WTC11 (cell line): ENCODE measurements around the gene PPP1R14D. TPM values are rescaled to one million over a fixed set of nuclear protein-coding genes. Genes with fewer than 3 reads are reported as not detected.

ENCODE experiments used
- ATAC-seq: fragments of 200-7000 bp; cut with Tn5 transposase; 2 replicates; pipeline ENCODE4 v1.10.0; 2021; ENCODE audit warnings: mild to moderate bottlenecking, moderate library complexity
- CTCF ChIA-PET: fragments of 300-600 bp; sonication (Branson Sonifier 250); formaldehyde crosslinking; loops from one replicate; lab custom pipeline; 2021; ENCODE audit warnings: antibody characterized with exemption; lab: Charles Lee
- POLR2A ChIA-PET: fragments of 350-600 bp; sonication (Branson Sonifier 250); formaldehyde crosslinking; loops from one replicate; lab custom pipeline; 2021; ENCODE audit warnings: antibody characterized with exemption; lab: Charles Lee
- DNase-seq: peaks from one replicate; pipeline ENCODE4 v3.0.0; 2021; ENCODE audit warnings: low spot score
- H3K27ac Mint-ChIP-seq: 2 replicates; pipeline ENCODE4 v1.8.0; 2021; ENCODE audit warnings: mixed read lengths
- H3K27me3 Mint-ChIP-seq: 2 replicates; pipeline ENCODE4 v1.8.0; 2021; ENCODE audit warnings: low read depth, mild to moderate bottlenecking, moderate library complexity, mixed read lengths
- H3K36me3 Mint-ChIP-seq: 2 replicates; pipeline ENCODE4 v1.8.0; 2021; ENCODE audit warnings: mixed read lengths
- H3K4me1 Mint-ChIP-seq: 2 replicates; pipeline ENCODE4 v1.8.0; 2022; ENCODE audit warnings: mixed read lengths
- H3K4me3 Mint-ChIP-seq: 2 replicates; pipeline ENCODE4 v1.8.0; 2021; ENCODE audit warnings: mild to moderate bottlenecking, moderate library complexity, mixed read lengths
- H3K9me3 Mint-ChIP-seq: 2 replicates; pipeline ENCODE4 v1.8.0; 2021; ENCODE audit warnings: mixed read lengths
- CBFB ChIP-seq: sonication (generic); formaldehyde crosslinking; IDR thresholded peaks from 2 replicates; pipeline ENCODE4 v1.8.1; 2022; ENCODE audit warnings: mild to moderate bottlenecking, low read depth, missing genetic modification reagents
- CREM ChIP-seq: sonication (generic); formaldehyde crosslinking; IDR thresholded peaks from 2 replicates; pipeline ENCODE4 v1.8.1; 2022; ENCODE audit warnings: mild to moderate bottlenecking, missing genetic modification reagents, moderate library complexity
- E2F5 ChIP-seq: sonication (generic); formaldehyde crosslinking; IDR thresholded peaks from 2 replicates; pipeline ENCODE4 v1.8.1; 2022; ENCODE audit warnings: mild to moderate bottlenecking, moderate library complexity, missing genetic modification reagents
- ESRRA ChIP-seq: sonication (generic); formaldehyde crosslinking; IDR thresholded peaks from 2 replicates; pipeline ENCODE4 v1.8.1; 2022; ENCODE audit warnings: mild to moderate bottlenecking, missing genetic modification reagents, borderline replicate concordance
- JAZF1 ChIP-seq: fragments of 250-450 bp; sonication (Bioruptor Pico); IDR thresholded peaks from 2 replicates; pipeline ENCODE4 v1.9.0; 2021; ENCODE audit warnings: moderate library complexity, mild to moderate bottlenecking, inconsistent platforms
- NR1H2 ChIP-seq: sonication (generic); formaldehyde crosslinking; IDR thresholded peaks from 2 replicates; pipeline ENCODE4 v1.9.0; 2021; ENCODE audit warnings: mild to moderate bottlenecking, moderate library complexity, missing genetic modification reagents
- RELA ChIP-seq: sonication (generic); formaldehyde crosslinking; IDR thresholded peaks from 2 replicates; pipeline ENCODE4 v1.8.1; 2022; ENCODE audit warnings: missing genetic modification reagents, mild to moderate bottlenecking, borderline replicate concordance
- SP1 ChIP-seq: sonication (generic); formaldehyde crosslinking; conservative IDR thresholded peaks from 2 replicates; pipeline ENCODE4 v1.8.1; 2022; ENCODE audit warnings: missing genetic modification reagents
- ZBTB21 ChIP-seq: sonication (generic); formaldehyde crosslinking; IDR thresholded peaks from 2 replicates; pipeline ENCODE4 v1.8.1; 2023; ENCODE audit warnings: mild to moderate bottlenecking, missing genetic modification reagents, borderline replicate concordance
- ZNF416 ChIP-seq: fragments of 250-450 bp; sonication (Bioruptor Pico); IDR thresholded peaks from 2 replicates; pipeline ENCODE4 v1.9.0; 2021; ENCODE audit warnings: mild to moderate bottlenecking, inconsistent platforms
- ZNF423 ChIP-seq: fragments of 250-450 bp; sonication (Bioruptor Pico); IDR thresholded peaks from 2 replicates; pipeline ENCODE4 v2.1.2; 2022; ENCODE audit warnings: mild to moderate bottlenecking, moderate library complexity
- ZNF532 ChIP-seq: fragments of 250-450 bp; sonication (Bioruptor Pico); IDR thresholded peaks from 2 replicates; pipeline ENCODE4 v1.9.0; 2021; ENCODE audit warnings: mild to moderate bottlenecking, borderline replicate concordance
- total RNA-seq: library from RNA; stranded (reverse); gene quantifications from 3 replicates; pipeline ENCODE4 v1.2.3, GENCODE V29; 2021
- TF ChIP-seq, protein P1 (sequence below): sonication (generic); formaldehyde crosslinking; IDR thresholded peaks from 2 replicates; pipeline ENCODE4 v1.8.0; 2022; ENCODE audit warnings: mild to moderate bottlenecking, missing genetic modification reagents
- TF ChIP-seq, protein P2 (sequence below): sonication (generic); formaldehyde crosslinking; IDR thresholded peaks from 2 replicates; pipeline ENCODE4 v1.8.1; 2022; ENCODE audit warnings: low read depth, missing genetic modification reagents, borderline replicate concordance
- TF ChIP-seq, protein P3 (sequence below): sonication (generic); formaldehyde crosslinking; IDR thresholded peaks from 2 replicates; pipeline ENCODE4 v1.8.0; 2023; ENCODE audit warnings: missing genetic modification reagents, mild to moderate bottlenecking, borderline replicate concordance

Gene PPP1R14D
- total RNA-seq, 1 experiment from 2014 or later = not detected

GRCh38 chr15:40870716-40871115 is 42.2 kb upstream of the PPP1R14D start (continued):
- no peak for TF ChIP-seq ZBTB21 (CRISPR knock-in tag)
- TF ChIP-seq, protein P1, sequence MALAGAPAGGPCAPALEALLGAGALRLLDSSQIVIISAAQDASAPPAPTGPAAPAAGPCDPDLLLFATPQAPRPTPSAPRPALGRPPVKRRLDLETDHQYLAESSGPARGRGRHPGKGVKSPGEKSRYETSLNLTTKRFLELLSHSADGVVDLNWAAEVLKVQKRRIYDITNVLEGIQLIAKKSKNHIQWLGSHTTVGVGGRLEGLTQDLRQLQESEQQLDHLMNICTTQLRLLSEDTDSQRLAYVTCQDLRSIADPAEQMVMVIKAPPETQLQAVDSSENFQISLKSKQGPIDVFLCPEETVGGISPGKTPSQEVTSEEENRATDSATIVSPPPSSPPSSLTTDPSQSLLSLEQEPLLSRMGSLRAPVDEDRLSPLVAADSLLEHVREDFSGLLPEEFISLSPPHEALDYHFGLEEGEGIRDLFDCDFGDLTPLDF (CRISPR knock-in tag) = no peak
- TF ChIP-seq ZNF532 (CRISPR knock-in tag) = no peak
- TF ChIP-seq, protein P2, sequence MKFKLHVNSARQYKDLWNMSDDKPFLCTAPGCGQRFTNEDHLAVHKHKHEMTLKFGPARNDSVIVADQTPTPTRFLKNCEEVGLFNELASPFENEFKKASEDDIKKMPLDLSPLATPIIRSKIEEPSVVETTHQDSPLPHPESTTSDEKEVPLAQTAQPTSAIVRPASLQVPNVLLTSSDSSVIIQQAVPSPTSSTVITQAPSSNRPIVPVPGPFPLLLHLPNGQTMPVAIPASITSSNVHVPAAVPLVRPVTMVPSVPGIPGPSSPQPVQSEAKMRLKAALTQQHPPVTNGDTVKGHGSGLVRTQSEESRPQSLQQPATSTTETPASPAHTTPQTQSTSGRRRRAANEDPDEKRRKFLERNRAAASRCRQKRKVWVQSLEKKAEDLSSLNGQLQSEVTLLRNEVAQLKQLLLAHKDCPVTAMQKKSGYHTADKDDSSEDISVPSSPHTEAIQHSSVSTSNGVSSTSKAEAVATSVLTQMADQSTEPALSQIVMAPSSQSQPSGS = no peak
- no peak for TF ChIP-seq ZNF423 (CRISPR knock-in tag)

DNA sequence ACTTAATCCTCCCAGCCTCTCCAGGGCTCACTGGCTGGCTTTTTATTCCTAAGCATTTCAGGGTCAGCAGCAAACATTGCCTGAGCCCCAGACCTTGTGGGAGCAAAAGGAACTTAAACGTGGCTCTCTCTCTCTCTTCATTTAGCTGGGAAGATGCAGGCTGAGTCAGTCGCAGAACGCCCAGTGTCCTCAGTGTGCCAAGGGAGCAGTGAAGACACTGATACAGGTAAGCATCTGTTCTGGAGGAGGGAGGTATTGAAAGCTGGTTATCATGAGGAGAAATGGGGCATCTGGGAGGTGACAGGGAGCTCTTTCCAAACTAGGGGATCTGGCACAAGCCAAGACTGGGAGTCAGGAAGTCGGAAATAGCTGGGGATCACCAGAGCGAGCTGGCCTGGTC is 41.2 kb upstream of the PPP1R14D start:
- ATAC-seq (no peak), DNase-seq (no peak)
- POLR2A ChIA-PET = interaction anchor here (1.0 kb wide), 1 partner anchor 11 kb away, joined by 3 read pairs; no protein-coding TSS in a partner anchor
- H3K4me3 Mint-ChIP-seq = no peak overlapping the region
- H3K27ac Mint-ChIP-seq = no peak overlapping the region
- H3K36me3 Mint-ChIP-seq = no peaks in the 10 kb centered on the region
- H3K27me3 Mint-ChIP-seq = peaks cover 4% of the 10 kb centered on the region; the same call in 1 of the 2 replicates
- H3K4me1 Mint-ChIP-seq = peaks cover 28% of the 10 kb centered on the region
- no peaks in the 10 kb centered on the region for H3K9me3 Mint-ChIP-seq
- TF ChIP-seq ZNF416 (CRISPR knock-in tag) (no peak), ZBTB21 (CRISPR knock-in tag) (no peak), NR1H2 (CRISPR knock-in tag) (no peak)
- CTCF ChIA-PET = interaction anchor here (2.9 to 11.6 kb wide), 2 partner anchors 21 to 24 kb away, joined by 20 to 115 read pairs; partner anchors contain the start of gene VPS18

DNA sequence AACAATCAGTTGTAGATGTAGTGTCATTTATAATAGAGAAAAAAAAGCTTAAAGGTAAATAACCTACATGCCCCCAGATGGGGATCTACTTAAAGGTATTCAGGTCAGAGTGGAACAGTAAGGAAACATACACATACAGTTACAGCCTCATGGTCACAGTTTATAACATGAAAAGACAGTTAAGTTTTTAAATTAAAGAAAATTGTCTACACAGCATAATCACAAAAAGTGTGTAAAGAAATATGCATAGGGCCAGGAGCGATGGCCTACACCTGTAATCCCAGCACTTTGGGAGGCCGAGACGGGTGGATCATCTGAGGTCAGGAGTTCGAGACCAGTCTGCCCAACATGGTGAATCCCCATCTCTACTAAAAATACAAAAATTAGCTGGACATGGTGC is 38.7 kb upstream of the PPP1R14D start:
- ATAC-seq (no peak), DNase-seq (no peak)
- Mint-ChIP-seq H3K27me3 (no peaks in the 10 kb centered on the region; the same call in 1 of the 2 replicates), H3K4me3 (no peak overlapping the region), H3K27ac (no peak overlapping the region), H3K36me3 (no peaks in the 10 kb centered on the region)
- POLR2A ChIA-PET = no interaction called here
- CTCF ChIA-PET = interaction anchor here (0.7 kb wide), 1 partner anchor 690 kb away, joined by 3 read pairs; no protein-coding TSS in a partner anchor
- TF ChIP-seq CBFB (CRISPR knock-in tag) (no peak), RELA (CRISPR knock-in tag) (no peak), CREM (CRISPR knock-in tag) (no peak), SP1 (no peak), ESRRA (CRISPR knock-in tag) (no peak), E2F5 (CRISPR knock-in tag) (no peak), JAZF1 (no peak)
- TF ChIP-seq, protein P3, sequence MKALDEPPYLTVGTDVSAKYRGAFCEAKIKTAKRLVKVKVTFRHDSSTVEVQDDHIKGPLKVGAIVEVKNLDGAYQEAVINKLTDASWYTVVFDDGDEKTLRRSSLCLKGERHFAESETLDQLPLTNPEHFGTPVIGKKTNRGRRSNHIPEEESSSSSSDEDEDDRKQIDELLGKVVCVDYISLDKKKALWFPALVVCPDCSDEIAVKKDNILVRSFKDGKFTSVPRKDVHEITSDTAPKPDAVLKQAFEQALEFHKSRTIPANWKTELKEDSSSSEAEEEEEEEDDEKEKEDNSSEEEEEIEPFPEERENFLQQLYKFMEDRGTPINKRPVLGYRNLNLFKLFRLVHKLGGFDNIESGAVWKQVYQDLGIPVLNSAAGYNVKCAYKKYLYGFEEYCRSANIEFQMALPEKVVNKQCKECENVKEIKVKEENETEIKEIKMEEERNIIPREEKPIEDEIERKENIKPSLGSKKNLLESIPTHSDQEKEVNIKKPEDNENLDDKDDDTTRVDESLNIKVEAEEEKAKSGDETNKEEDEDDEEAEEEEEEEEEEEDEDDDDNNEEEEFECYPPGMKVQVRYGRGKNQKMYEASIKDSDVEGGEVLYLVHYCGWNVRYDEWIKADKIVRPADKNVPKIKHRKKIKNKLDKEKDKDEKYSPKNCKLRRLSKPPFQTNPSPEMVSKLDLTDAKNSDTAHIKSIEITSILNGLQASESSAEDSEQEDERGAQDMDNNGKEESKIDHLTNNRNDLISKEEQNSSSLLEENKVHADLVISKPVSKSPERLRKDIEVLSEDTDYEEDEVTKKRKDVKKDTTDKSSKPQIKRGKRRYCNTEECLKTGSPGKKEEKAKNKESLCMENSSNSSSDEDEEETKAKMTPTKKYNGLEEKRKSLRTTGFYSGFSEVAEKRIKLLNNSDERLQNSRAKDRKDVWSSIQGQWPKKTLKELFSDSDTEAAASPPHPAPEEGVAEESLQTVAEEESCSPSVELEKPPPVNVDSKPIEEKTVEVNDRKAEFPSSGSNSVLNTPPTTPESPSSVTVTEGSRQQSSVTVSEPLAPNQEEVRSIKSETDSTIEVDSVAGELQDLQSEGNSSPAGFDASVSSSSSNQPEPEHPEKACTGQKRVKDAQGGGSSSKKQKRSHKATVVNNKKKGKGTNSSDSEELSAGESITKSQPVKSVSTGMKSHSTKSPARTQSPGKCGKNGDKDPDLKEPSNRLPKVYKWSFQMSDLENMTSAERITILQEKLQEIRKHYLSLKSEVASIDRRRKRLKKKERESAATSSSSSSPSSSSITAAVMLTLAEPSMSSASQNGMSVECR (CRISPR knock-in tag) = no peak
- TF ChIP-seq, all 79 proteins: peak for 0
- Mint-ChIP-seq H3K9me3 (no peaks in the 10 kb centered on the region), H3K4me1 (peaks cover 12% of the 10 kb centered on the region)
